Immature natural killer cell (primary cell): Measurements from ENCODE around the gene PRR7. TPM values are rescaled to one million over a fixed set of nuclear protein-coding genes. Genes with fewer than 3 reads are reported as not detected.

Experiments
- DNase-seq, 3 donors: peaks; one replicate each; pipeline ENCODE4 v3.0.0; 2022; ENCODE audit warnings: mixed read lengths in 1 of 3
- H3K27ac Mint-ChIP-seq, 6 donors: one replicate each; pipeline ENCODE4 v1.8.0; 2020; ENCODE audit warnings: mixed read lengths in 6 of 6, mild to moderate bottlenecking in 5 of 6, inconsistent platforms in 4 of 6, moderate library complexity in 3 of 6
- H3K27me3 Mint-ChIP-seq, 3 donors: one replicate each; pipeline ENCODE4 v1.8.0; 2020 to 2021; ENCODE audit warnings: low read depth in 3 of 3, mild to moderate bottlenecking in 3 of 3, mixed read lengths in 3 of 3, moderate library complexity in 3 of 3, inconsistent platforms in 1 of 3
- H3K36me3 Mint-ChIP-seq, 3 donors: one replicate each; pipeline ENCODE4 v1.8.0; 2020; ENCODE audit warnings: mixed read lengths in 3 of 3, inconsistent platforms in 2 of 3, mild to moderate bottlenecking in 2 of 3
- H3K4me1 Mint-ChIP-seq, 2 donors: one replicate each; pipeline ENCODE4 v1.8.0; 2020; ENCODE audit warnings: inconsistent platforms in 2 of 2, mild to moderate bottlenecking in 2 of 2, mixed read lengths in 2 of 2, moderate library complexity in 1 of 2
- H3K4me3 Mint-ChIP-seq, 5 donors: one replicate each; pipeline ENCODE4 v1.8.0; 2020; ENCODE audit warnings: mild to moderate bottlenecking in 5 of 5, mixed read lengths in 5 of 5, inconsistent platforms in 3 of 5, moderate library complexity in 3 of 5
- H3K9me3 Mint-ChIP-seq, 6 donors: one replicate each; pipeline ENCODE4 v1.8.0; 2020; ENCODE audit warnings: mild to moderate bottlenecking in 6 of 6, mixed read lengths in 6 of 6, inconsistent platforms in 4 of 6, moderate library complexity in 3 of 6
- polyA plus RNA-seq, 3 donors: library from polyadenylated mRNA; unstranded; fragments of 300-500 nt; fragmentation: Illumina TruSeq; gene quantifications; one replicate each; pipeline ENCODE4 v1.2.3, GENCODE V29; 2021

PRR7 gene
- polyA plus RNA-seq, 3 donors from 2014 or later, result 9.6 to 25.4 (median 17.5) TPM

GRCh38 chr5:177455036-177455660, 8.5 kb downstream of the PRR7 start:
- DNase-seq, result peak; percentile 89 to 90 (median 90)
- Mint-ChIP-seq H3K9me3 (no peaks in the 10 kb centered on the region), H3K4me1 (peaks cover 17 to 28% of the 10 kb centered on the region in 2 donors), H3K27ac (peak overlapping the region; percentile 55 to 95 (median 66)), H3K27me3 (peaks cover 9 to 31% (median 23%) of the 10 kb centered on the region in 3 donors), H3K4me3 (peak overlapping the region; percentile 71 to 91 (median 83)), H3K36me3 (no peaks in the 10 kb centered on the region)

GRCh38 chr5:177455661-177456590, 9.3 kb downstream of the PRR7 start:
- H3K4me3 Mint-ChIP-seq, result peak overlapping the region; percentile 83 to 92 (median 90)
- DNase-seq, result peak; percentile 85 to 88 (median 87)
- no peaks in the 10 kb centered on the region for H3K9me3 Mint-ChIP-seq
- peaks cover 17 to 28% of the 10 kb centered on the region in 2 donors for H3K4me1 Mint-ChIP-seq
- peak overlapping the region; percentile 81 to 97 (median 94) for H3K27ac Mint-ChIP-seq
- H3K36me3 Mint-ChIP-seq, result no peaks in the 10 kb centered on the region
- peaks cover 9 to 29% (median 23%) of the 10 kb centered on the region in 3 donors for H3K27me3 Mint-ChIP-seq

GRCh38 chr5:177456591-177456964, 10.0 kb downstream of the PRR7 start:
- no peak for DNase-seq
- H3K27ac Mint-ChIP-seq, result peak overlapping the region; percentile 46 to 95 (median 91)
- H3K9me3 Mint-ChIP-seq, result no peaks in the 10 kb centered on the region
- no peaks in the 10 kb centered on the region for H3K36me3 Mint-ChIP-seq
- H3K4me1 Mint-ChIP-seq, result peaks cover 17 to 28% of the 10 kb centered on the region in 2 donors
- H3K27me3 Mint-ChIP-seq, result peaks cover 9 to 28% (median 23%) of the 10 kb centered on the region in 3 donors
- H3K4me3 Mint-ChIP-seq, result peak overlapping the region in 4 of 5 donors; percentile 83 to 92 (median 88)

- peak overlapping the region in 3 of 6 donors; percentile 49 to 66 (median 55) for H3K27ac Mint-ChIP-seq
- peak overlapping the region in 3 of 5 donors; percentile 44 to 51 (median 48) for H3K4me3 Mint-ChIP-seq
- peak; percentile 71 to 75 (median 71) for DNase-seq
- peaks cover 17 to 23% of the 10 kb centered on the region in 2 donors for H3K4me1 Mint-ChIP-seq
- no peaks in the 10 kb centered on the region for H3K9me3 Mint-ChIP-seq
- H3K36me3 Mint-ChIP-seq, result no peaks in the 10 kb centered on the region
- peaks cover 5 to 24% (median 18%) of the 10 kb centered on the region in 3 donors for H3K27me3 Mint-ChIP-seq
Measured at GRCh38 chr5:177456976-177457851, 10.6 kb downstream of the PRR7 start.

- no peak overlapping the region for H3K4me3 Mint-ChIP-seq
- peaks cover 13 to 19% of the 10 kb centered on the region in 2 donors for H3K4me1 Mint-ChIP-seq
- DNase-seq, result no peak
- H3K27me3 Mint-ChIP-seq, result peaks cover 4 to 18% (median 13%) of the 10 kb centered on the region in 3 donors
- H3K36me3 Mint-ChIP-seq, result no peaks in the 10 kb centered on the region
- no peaks in the 10 kb centered on the region for H3K9me3 Mint-ChIP-seq
- H3K27ac Mint-ChIP-seq, result peak overlapping the region in 1 of 6 donors; percentile 49
Measured at GRCh38 chr5:177457852-177458681, 11.5 kb downstream of the PRR7 start.

- DNase-seq, result no peak
- Mint-ChIP-seq H3K36me3 (no peaks in the 10 kb centered on the region), H3K4me3 (no peak overlapping the region), H3K9me3 (no peaks in the 10 kb centered on the region), H3K27me3 (peaks cover under 1 to 12% (median 6%) of the 10 kb centered on the region in 3 donors), H3K27ac (no peak overlapping the region), H3K4me1 (peaks cover 8 to 11% of the 10 kb centered on the region in 2 donors)
Measured at GRCh38 chr5:177458912-177459350, 12.3 kb downstream of the PRR7 start.

GRCh38 chr5:177459357-177459756, 12.7 kb downstream of the PRR7 start:
- H3K27me3 Mint-ChIP-seq, result peaks cover 0 to 8% (median 2%) of the 10 kb centered on the region in 3 donors
- H3K27ac Mint-ChIP-seq, result no peak overlapping the region
- H3K4me1 Mint-ChIP-seq, result peaks cover 7 to 9% of the 10 kb centered on the region in 2 donors
- no peaks in the 10 kb centered on the region for H3K9me3 Mint-ChIP-seq
- no peaks in the 10 kb centered on the region for H3K36me3 Mint-ChIP-seq
- no peak for DNase-seq
- H3K4me3 Mint-ChIP-seq, result no peak overlapping the region

- H3K4me1 Mint-ChIP-seq, result peaks cover 7 to 9% of the 10 kb centered on the region in 2 donors
- no peaks in the 10 kb centered on the region for H3K9me3 Mint-ChIP-seq
- no peaks in the 10 kb centered on the region for H3K36me3 Mint-ChIP-seq
- H3K27ac Mint-ChIP-seq, result peak overlapping the region in 2 of 6 donors; percentile 26 to 58
- H3K4me3 Mint-ChIP-seq, result no peak overlapping the region
- H3K27me3 Mint-ChIP-seq, result peaks cover 0 to 4% (median under 1%) of the 10 kb centered on the region in 3 donors
- DNase-seq, result no peak
Measured at GRCh38 chr5:177459819-177460628, 13.4 kb downstream of the PRR7 start.

- Mint-ChIP-seq H3K4me3 (no peak overlapping the region), H3K4me1 (peaks cover 0 to 3% of the 10 kb centered on the region in 2 donors), H3K27me3 (peaks cover 0 to 2% (median 0%) of the 10 kb centered on the region in 3 donors), H3K27ac (no peak overlapping the region), H3K9me3 (no peaks in the 10 kb centered on the region), H3K36me3 (no peaks in the 10 kb centered on the region)
- no peak for DNase-seq
Measured at GRCh38 chr5:177462021-177462670, 15.5 kb downstream of the PRR7 start.

- Mint-ChIP-seq H3K9me3 (no peaks in the 10 kb centered on the region), H3K4me3 (no peak overlapping the region), H3K27me3 (peaks cover 0 to 2% (median 0%) of the 10 kb centered on the region in 3 donors), H3K27ac (no peak overlapping the region), H3K36me3 (no peaks in the 10 kb centered on the region), H3K4me1 (peaks cover 5 to 11% of the 10 kb centered on the region in 2 donors)
- DNase-seq, result no peak
Measured at GRCh38 chr5:177465044-177465443, 18.4 kb downstream of the PRR7 start.

- peaks cover 2 to 4% (median 2%) of the 10 kb centered on the region in 3 donors for H3K27me3 Mint-ChIP-seq
- no peaks in the 10 kb centered on the region for H3K36me3 Mint-ChIP-seq
- no peak overlapping the region for H3K27ac Mint-ChIP-seq
- no peak overlapping the region for H3K4me3 Mint-ChIP-seq
- no peaks in the 10 kb centered on the region for H3K9me3 Mint-ChIP-seq
- no peak for DNase-seq
- H3K4me1 Mint-ChIP-seq, result peaks cover 11 to 24% of the 10 kb centered on the region in 2 donors
Measured at GRCh38 chr5:177466861-177467260, 20.2 kb downstream of the PRR7 start.
